GM21619 (cell line): ENCODE results near the gene LRP1B.

Experiments used
- ATAC-seq: cut with Tn5 transposase; IDR thresholded peaks from one replicate; pipeline ENCODE4 v1.9.1; 2021; ENCODE audit not compliant: unreplicated experiment

LRP1B gene

DNA sequence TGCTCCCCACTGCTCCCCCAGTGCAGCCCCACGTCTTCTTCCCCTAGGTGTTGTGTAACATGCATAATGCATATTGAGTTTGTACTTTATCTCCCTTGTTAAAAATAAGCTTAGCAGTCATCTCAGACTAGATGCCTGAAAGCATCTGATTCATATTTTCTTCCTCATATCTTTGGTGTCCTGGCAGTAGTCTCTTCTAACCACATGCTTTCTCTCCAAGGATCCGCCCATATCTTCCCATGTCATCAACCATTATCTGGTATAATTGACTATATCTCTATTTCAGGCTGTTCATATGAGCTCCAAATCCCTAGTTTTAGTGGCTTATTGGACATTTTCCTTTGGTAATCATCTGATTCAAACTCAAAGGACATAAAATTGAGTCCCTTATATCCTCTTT lies 426.3 kb downstream of the LRP1B start:
- ATAC-seq, result no peak

DNA sequence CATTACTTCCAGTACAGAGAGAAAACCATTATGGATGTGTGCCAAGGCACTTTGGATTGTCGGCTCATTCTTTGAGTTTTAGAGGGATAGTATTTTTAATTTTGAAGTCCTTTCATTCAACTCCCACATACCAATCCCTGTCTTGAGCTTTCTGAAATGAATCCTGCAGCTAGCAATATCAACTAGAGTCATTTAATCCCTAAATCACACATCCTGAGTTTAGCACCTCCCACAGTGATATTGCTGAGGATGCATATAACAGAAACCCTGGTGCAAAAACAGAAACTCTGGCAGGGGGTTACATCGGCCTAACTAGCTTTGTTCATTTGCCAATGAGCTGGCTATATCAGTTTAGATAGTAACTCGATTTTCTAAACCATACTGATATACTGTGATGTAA lies 427.3 kb downstream of the LRP1B start:
- ATAC-seq, result no peak

DNA sequence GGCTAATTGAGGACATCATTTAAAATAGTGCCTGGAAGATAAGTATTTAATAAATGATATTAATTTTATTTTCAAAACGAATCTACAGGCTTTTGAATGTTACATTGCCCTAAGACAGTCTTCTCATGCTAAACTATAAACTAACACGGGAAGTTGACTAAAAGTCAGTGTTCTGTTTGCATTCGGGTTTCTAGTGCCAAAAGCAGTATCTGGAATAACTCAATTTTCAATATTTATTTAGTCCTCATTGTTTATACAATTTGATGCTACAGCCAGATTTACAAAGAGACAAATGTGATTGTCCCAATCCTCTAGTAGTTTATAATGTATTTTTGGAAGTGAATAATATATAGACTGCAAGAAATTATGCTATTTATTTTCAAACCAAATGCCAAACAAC lies 429.2 kb downstream of the LRP1B start:
- no peak for ATAC-seq

DNA sequence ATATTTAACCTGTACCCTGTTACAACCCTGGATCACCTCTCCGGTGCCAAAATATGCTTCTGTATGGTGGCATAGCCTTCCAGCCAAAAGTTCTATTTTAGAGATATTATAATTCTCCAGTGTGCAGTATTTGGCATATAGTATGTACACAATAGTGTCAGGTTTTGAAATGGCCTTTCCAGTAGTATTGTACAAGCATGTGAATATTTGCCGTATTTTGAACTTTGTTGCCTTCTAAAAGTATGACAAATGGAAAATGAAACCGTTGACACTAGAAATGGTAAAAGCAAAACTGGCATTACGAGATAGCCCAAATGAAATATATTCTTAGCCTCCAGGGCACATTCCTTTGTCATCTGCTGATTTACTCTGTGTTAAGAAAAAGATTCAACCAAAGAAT lies 431.2 kb downstream of the LRP1B start:
- no peak for ATAC-seq

DNA sequence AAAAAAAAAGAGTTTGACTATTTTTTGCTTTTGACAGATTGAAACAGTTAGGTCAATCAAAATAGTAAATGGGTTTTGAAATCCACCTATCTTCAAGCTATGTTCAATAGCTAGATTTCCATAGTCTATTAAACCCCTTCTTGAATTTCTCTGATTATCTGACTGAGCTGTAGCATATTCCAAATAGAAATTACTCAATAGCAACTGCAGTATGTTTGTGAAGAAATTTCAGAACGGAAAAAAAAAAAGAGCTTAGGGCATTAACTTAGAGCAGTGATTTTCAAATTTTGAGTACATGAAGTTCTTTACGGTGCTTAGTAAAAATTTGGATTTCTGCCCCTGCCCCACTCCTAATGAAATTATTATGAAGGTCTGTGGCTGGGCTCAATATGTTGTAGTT lies 432.3 kb downstream of the LRP1B start:
- no peak for ATAC-seq

DNA sequence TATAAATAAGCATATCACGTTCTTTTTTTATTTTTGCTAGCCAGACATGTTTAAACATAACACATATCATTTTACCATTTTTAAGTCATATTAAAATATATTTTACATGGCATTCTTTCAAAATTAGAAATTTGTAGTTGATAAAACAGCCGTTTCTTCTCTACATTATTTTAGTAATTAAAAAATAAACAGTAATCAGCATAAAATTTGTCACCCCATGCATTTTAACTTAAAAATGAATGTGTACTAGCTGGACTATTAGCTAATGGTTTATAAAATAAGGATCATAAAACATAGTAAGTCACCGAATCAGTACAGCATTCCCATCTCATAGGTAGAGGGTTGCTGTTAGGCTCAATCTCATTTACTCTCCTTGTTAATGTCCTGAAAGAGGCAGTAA lies 433.8 kb downstream of the LRP1B start:
- ATAC-seq, result no peak

DNA sequence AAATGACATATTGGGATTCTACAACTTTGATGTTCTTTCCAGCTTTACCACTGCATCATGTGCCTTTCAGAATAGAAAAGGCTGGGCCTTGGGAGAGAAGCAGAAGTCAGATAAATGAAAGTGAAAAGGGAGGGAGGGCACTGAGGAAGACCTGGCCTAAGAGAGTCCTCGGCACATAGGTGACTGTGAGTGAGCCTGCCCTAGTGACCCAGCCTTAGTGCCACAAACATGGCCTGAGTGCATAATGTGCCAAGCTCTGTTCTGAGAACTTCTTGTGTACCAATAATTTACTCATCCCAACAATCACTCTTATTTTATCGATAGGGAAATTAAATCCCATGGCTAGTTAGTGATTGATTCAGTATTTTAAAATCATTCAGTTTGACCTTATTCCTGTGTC lies 436.6 kb downstream of the LRP1B start:
- no peak for ATAC-seq

DNA sequence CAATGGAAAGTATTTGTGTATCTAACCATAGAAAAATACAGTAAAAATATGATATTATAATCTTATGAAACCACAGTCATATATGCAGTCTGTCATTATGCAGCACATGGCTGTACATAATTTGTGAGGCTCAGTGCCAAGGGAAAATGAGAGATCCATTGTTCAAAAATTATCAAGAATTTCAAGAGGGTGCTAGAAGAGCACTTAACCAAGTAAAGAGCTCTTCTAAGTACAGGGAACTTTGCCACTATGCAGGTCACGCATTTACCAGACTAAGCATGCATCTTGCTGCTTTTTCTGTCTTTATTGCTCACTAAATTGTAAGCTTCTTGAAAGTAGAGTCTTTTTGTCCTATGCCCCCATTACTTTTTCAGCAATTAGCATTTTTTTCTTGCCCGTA lies 438.0 kb downstream of the LRP1B start:
- ATAC-seq, result no peak

DNA sequence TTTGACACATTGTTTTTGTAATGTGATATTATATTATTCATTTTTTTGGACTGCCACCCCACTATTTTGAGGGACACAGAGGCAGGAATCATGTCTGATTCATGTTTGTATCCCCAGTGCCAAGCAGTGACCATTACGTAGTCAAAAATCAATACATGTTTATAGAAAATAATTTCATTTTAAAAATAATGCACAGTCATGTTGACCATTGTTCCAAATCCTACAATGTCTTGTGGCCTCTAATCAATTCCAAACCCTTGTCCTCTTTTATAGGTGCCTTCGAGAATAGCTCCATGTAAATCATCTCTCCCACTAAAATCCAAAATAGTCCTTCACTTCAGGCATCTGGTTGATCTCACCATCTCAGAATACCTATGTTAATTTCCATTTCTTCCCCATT lies 454.7 kb downstream of the LRP1B start:
- ATAC-seq, result no peak

DNA sequence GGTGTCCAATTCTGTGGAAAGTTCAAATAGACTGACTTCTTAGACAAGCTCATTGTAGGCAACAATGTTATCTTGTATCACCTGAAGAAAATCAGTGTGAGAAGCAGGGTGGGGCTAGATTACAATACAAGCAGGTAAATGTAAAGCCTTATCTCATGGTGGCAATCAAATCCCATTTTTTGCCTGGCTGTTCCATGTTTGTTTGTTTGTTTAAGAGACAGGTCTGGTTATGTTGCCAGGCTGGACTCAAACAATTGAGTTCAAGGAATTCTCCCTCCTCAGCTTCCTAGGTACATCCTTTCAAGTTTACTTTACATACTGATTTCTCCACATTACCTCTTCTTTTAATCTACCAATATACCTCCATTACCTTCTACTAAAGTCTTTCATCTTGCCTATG lies 464.6 kb downstream of the LRP1B start:
- ATAC-seq, result no peak

DNA sequence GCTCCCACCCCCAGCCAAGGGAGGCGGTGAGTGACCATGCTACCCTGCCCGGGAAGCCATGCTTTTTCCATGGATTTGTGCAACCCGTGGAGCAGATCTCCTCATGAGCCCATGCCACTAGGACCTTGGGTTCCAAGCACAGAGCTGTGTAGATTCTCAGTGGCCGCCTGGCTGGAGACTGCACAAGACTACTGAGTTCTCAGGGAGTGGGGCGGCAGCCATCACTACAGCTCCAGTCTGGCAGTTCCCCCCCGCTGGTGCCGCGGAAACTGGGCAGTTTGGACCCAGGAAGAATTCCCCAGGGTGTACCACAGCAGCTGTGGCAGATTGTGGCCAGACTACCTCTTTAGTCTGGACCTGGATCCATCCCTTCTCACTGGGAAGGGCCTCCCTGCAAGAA lies 470.6 kb downstream of the LRP1B start:
- ATAC-seq, result no peak

DNA sequence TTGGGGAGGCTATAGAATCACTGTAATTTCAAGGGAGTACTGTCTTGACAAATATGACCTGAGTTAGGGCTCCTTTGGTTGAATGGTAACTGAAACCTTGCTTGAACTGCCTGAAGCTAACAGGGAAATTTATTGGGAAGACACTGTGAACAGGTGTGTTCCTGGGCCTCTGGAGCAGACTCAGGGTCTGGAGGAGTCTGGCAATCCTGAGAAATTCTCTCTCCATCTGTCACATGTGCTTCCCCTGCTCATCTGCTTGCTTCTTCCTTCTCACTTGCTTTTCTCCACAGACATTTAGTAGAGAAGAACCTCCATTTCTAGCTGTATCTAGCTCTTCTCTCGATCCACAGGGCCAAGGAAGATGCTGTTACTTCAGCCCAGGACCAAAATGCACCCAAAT lies 476.5 kb downstream of the LRP1B start:
- no peak for ATAC-seq

DNA sequence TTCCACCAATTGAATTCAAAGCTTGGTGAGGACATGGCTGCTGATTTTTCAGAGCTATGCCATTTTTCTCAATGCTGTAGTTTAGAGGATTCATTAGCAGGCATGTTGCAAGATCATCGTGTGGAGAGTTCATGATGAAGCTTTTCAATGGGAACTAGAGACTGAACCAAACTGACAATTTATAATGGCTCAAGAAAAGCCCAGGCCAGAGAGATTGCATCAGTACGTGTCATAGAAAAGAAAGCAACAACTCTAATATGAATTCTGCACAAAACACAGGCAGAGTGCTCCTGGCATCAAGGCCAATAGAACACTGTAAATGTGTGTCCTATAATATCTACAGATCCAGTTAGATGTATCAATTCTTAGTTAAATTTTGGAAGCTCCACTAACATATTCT lies 477.6 kb downstream of the LRP1B start:
- no peak for ATAC-seq

DNA sequence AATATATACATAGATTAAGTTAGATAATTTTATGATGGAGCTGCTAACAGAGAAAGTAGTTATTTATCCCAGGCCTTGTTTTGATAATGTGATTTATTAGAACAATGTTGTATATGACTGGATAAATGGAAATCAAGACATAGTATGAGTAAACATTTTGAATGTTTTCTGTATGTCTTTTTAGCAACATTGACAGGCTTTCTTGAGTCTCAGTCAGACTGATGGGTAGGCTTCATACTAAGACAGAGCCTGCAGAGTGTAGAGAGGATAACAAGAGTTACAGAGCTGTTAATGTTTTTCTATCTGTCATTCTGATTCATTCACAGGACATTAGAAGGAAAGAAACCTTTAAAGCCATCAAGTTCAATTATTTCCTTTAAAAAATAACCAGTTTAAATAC lies 478.5 kb downstream of the LRP1B start:
- ATAC-seq, result no peak

DNA sequence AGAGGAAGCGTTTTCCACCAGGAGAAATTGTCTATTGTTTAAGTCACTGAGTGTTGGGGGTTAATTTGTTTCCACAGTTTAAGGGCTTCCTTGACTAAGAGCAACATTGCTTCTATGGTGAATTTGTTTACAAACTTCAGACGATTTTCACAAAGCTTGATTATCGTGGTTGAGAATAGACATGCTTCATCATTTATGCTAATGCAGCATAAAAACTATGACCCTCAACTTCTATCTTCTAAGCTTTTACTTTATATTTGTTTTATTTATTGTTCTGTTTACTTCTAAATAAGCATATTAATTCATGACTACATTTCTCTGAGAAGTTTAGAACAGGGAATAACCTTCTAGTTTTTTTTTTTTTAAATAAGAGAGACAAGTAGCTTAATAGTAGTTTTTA lies 483.5 kb downstream of the LRP1B start:
- no peak for ATAC-seq

DNA sequence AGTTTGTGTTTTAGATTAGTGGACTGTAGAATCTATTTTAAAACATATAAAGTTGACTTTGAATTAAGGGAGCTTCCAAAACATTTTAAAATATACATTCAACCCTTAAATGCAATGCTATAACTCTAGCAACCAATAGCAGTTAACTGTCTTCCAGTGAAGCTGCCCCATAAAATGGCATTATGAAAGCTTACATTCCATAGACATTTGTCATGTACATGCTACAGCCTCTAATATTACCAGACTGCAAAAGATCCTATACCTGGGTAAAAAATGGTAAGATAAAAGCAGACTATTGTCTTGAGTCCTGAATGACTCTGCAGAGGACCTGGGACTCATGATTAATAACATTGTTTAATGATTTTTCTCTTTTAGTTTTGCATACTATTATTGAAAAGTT lies 489.4 kb downstream of the LRP1B start:
- ATAC-seq, result no peak

DNA sequence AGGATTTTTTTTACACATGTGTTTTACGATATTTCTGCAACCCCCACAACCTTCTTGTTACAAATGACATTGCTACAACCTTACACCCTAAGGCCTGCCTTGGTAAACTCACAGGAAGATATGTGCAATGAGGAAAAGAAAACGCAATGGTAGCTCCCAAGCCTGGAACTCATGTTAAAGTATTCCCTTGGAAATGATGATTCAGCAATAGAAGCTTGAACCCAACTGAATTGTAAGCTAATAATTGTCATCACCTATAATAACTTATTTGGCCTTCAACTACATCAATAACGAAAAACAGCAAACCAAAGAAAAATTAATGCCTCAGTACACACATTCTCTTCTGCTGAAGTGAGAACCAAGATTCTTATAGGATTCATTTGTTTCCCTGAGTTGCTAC lies 491.0 kb downstream of the LRP1B start:
- ATAC-seq, result no peak

DNA sequence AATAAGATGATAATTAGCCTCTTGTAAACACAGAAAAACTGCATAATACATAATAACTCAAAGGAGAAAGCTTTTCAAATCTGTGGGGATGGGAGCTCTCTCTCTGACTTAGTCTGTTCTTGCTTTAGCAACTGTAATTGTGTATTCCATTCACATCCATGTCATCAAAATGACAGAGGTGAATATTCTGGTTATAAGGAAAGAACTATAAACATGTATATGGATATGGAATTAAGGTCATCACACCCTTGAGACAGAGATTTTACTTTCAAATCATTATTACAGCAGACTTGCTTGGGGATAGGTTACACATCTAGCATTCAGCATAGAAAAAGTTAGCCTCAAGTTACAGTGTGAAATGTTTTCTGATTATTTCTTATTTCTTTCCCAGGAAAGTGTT lies 497.7 kb downstream of the LRP1B start:
- no peak for ATAC-seq

DNA sequence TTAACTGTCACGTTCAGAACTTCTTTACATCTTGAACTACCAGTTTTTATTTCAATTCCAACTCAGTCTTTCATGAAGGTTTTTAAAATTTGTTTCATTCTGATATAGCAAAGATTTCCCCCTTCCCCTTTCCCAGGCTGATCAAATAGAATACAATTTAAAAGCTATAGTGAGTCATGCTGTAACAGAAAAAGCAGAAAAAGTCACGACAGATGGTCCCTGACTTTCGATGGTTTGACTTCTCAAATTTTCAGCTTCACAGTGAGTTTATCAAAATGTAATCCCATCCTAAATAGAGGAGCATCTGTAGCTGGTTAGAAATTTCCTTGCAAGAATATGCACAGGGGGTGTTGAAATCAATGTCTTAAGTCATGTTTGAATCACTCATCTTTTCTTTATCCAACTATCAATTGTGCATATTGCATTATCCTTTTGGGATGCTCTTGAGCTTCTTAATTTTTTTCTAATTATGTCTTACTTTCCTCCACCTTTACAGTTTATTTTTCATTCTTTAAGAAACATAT lies 500.3 kb downstream of the LRP1B start:
- no peak for ATAC-seq

DNA sequence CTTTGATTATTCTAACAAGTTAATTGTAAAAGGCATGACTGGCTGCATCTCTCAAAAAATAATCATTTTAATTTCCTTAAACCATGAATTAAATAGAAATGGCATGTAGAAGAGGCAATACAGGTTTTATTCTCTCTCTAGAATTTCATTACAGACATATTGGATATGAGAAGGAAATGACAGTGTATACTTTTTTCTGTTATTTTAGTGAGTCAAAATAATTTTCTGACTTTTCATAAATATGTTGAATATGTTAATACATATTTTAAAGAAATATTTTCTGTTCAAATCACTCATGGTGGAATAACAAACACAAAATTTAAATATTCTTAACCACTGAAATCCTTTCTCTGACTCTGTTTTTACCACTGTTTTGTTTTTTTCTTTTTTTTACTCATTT lies 510.4 kb downstream of the LRP1B start:
- ATAC-seq, result no peak

DNA sequence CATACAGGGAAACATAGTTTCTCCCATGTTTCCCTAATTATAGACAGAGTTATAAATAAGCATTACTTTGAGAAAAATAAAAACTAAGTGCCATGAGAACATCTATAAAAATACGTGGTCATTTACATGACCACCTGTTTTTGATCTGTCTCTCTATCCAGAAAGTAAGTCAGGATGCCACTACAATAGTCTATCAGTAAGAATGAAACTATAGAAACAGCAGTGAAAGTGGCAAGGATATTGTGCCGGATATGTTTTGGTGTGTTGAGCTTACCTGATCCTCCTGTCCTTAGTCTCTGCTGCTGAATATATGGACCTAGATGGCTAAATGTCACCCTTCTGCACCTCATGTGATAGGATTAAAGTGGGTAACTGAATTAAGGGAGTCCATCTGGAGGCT lies 512.4 kb downstream of the LRP1B start:
- ATAC-seq, result no peak

DNA sequence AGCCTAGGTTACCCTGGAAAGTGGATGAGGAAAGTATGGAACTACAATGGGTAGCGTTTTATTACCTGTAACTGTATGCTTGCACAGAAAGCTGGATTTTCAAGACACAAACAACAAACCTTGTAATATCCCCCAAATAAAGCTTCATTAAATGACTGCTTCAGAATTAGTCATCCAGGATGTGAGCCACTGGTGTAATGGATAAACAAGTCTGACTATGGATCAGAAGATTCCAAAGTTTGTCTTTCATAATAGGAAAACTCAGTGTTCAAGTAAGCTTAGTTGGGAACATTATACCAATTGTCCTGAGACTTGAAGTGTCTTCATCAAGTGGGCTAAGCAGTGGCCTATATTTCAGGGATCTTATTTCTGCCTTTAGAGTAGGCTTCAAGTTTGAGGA lies 518.8 kb downstream of the LRP1B start:
- ATAC-seq, result no peak

DNA sequence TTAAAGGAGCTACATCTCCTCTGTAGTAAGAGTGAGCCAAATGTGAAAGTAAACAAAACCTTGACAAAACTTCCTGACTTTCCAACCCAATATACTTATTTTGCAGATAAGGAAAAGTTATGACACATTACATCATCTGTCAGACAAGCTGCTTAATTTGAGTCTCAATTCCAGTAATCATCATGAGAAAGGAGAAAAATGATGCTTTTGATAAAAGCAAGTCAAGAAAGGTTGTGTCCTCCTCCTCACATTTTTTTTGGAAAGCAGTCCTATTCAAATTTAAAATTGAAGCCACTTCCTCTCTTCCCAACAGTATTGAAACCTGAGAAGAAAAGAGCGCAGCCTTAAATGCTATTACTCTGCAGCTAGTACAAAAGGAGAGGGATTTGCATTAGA lies 519.6 kb downstream of the LRP1B start:
- no peak for ATAC-seq

DNA sequence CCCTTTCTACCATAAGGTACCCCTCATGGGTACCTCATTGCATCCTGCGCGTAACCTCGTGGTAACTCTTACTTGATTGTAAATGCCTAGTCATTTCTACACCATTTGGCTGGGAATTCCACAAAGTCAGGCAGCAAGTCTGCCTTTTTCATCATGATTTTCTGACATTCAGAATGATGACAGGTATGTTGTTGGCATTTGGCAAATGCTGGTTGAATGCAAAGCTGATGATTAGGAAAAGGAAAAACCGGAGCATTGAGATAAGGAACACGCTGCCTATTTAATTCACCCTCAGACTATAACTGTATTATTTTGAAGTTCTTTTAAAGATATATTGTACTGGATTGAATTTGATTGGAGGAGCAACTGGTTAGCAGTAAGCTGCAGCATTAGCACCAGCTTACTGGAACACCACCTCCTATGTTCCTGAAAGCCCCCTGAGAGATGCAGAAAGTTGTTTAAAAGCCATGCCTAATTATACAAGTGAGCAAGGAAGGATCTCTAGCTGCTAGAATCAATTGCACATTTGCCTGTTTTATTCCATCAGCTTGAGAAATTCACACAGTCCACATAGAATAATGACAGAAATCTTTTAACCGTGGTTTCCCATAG lies 520.1 kb downstream of the LRP1B start:
- ATAC-seq, result no peak
